GM19455 (cell line): ENCODE data around the gene MED22.
"Not testable (repeated sequence)": the region's sequence is repeated elsewhere in the genome, so short reads cannot be mapped to it uniquely, and the experiment has no call there.

Experiments used
- ATAC-seq: cut with Tn5 transposase; IDR thresholded peaks from one replicate; pipeline ENCODE4 v1.9.1; 2021; ENCODE audit not compliant: unreplicated experiment

Gene MED22

DNA sequence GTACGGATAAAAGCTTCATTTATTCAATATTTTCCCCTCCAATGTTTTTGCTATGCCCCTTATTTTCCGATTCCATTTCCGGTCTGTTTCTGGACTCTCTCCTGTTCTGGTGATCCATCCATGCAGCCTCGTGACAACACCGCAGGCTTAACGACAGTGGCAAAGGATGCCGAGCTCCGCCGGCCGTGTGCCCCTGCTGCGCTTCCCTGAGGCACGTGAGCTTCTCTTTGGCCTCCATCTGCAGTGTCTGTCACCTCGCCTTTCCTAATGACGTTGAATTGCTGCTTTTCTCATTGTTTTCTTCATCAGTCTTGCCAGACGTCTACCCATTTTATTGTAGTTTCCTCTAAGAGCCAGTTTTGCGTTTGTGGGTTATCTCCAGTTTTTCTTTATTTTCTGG, 40.6 kb downstream of the MED22 start:
- ATAC-seq, result no peak

DNA sequence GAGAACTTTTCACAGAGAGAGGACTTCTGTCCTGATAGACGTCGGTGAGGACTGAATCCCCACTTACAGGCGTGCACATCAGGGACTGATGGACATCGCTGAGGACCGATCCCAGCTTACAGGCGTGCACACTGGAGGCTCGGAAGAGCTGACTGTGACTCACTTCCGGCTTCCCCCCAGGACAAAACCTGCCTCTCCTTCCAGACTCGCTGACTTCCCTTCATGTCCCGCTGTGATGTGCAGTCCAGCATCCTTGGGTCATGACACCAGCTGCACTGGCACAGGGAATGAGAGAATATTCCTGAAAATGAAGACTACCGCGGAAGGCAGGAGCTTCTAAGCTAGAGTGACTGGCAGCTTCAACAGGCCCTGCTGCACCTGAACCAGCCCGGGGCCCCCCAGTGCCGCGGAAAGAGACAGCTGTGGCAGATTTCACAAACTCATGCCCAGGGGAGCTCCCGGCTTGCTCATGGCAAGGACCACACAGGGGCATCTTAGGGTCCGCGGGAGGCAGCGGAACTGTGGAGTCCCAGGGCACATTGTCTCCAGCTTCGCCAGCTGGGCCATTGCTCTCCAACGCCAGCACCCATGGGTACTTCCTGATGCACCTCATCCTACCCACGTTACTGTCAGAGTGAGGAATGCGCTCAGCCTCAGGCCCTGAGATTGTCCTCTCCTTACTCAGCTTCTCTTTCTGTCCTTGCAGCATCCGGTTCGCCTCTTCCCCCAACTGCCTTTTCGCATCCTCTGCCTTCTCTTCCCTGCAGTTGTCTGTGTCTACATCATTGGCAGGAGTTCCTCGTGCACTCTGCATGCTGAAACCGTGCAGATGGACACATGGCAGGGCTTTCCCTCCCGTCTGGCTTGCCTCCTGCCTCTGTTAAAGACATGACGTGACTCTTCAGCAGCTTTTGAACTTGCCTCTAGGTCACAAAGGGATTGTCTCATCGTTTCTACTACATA, 41.4 kb downstream of the MED22 start:
- ATAC-seq, result no peak

DNA sequence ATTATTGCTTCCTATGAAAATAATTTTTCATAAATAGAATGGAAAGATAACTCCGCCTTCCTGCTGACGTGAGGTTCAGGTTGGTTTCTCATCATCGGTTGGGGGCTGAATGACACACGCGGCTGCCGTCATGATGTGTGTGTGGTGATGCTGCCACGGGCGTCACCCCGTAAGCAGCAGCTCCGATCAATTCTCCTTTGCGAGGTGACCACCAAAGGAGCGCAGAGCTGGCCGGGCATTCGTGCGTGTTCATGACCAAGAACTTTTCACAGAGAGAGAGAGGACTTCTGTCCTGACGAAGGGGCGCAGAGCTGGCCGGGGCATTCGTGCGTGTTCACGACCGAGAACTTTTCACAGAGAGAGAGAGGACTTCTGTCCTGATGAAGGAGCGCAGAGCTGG, 42.2 kb downstream of the MED22 start:
- ATAC-seq, result no peak

DNA sequence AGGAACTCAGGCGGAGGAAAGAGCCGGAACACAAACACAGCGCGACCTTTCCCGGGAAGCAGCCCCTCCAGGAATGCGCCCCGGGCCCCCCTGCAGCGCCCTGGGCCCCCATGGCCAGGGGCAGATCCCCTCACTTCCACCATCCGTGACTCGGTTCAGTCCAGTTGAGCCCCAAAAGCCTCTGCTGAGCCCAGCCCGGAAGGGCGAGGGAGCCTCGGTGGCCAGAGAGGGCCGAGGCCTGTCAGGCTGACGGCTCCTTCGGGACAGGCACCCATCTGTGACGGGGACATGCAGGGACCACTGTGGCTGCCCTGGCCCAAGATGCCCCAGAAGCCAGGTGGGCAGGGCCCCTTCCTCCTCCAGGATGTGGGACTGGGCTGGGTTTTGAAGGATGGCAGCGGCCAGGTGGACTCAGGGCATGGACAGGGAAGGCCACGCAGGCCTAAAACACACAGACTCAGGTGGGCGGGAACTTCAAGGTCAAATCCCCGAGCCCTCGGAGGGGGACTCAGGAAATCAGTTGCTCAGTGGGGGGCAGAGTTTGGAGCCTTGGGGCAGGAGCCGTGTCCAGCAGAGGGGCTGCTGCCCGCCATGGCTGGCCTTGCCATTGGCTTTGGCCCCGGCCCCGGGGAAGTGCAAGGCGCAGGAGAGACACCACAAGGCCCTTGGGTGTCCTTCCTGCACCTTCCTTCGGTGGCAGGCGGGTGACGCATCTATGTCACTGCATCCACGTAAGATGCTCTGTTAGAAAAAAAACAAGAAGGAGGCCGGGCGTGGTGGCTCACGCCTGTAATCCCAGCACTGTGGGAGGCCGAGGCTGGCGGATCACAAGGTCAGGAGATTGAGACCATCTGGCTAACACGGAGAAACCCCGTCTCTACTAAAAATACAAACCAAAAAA, 43.2 kb downstream of the MED22 start:
- ATAC-seq, result no peak

DNA sequence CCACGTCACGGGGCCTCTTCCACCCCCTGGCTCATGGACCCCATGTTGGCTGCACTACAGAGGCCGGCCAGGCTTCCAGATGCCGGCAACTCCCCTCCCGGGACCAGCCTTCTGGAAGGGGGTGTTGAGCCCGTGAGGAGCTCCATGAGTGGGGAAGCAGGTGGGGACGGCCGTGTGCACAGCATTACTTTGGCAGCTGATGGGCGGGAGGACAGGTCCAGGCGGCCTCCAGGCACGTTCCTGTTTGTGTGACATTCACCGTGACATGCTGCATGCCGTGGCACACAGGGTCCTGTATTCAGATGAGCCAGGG, 43.8 kb downstream of the MED22 start:
- no peak for ATAC-seq

DNA sequence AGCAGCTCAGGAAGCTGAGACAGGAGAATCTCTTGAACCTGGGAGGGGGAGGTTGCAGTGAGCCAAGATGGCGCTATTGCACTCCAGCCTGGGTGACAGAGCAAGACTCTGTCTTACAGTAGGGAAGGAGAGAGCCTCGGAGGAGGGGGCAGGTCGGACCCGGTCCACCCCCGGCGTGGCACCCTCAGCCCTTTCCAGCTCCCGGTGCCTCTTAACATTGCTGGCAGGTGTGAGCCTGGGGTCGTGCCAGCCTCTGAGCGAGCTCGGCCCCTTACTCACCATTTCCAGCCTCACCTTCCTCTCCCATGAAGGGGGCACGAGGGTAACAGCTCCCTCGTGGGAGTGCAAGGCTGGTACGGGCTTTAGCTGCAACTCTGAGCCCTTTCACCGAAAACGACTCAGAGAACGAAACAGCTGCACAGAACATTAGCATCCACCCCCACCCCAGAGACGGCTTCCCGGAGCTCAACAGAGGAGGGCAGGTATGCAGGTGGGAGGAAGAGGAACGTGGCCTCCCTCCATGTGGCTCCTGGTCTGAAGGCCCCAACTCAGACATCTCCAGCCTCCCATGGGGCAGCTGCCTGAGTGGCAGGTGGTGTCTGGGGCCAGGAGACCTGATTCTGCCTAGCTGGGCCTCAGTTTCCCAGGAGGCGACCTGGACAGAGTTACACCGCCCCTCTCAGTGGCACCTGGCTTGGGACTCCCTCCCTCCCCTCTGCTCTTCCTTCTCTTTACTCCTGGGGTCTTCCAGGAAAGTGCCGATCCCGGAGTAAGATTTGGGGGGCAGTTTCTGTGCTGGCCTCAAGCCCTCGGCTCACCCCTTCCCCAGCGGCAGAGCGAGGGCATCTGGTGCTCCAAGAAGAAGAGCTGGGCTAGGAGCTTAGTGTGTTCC, 44.4 kb downstream of the MED22 start:
- no peak for ATAC-seq

DNA sequence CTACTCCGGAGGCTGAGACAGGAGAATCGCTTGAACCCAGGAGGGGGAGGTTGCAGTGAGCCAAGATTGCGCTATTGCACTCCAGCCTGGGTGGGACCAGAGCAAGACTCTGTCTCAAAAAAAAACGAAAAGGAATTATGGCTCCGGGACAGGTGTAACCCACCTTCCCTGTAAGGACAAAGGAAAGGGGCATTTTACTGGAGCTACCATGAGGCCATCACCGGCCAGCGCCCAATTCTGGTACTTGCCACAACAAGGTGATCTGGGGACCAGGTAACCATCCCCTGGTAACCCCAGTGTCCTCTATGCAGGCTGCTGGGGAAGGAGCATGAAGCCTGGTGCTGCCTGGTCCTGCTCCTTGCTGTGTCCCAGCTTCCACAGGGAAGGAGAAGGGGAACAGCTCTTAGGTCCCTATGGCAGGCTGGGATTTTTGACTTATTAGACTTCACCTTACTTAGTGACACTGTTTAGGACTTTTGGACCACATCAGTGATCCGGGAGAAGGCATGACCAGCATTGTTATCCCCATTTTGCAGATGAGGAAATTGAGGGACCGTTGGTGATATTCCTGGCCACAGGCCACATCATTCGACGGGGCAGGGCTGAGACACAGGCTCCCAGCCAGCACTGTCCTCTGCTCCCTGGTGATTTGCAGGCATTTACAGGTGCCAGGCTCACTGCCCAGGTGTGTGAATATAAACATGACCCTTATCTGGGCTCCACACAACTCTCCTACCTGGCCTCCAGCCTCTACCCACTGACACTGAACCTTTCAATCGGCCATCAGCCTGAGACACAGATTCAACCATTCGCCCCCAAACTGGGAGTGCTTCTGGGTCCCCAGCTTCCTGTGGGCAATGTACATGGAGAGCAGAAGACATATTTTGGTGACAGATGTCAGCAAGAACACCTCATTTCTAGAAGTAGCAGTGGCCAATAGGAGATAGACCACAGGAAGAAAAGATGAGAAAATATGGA, 46.4 kb downstream of the MED22 start:
- no peak for ATAC-seq

DNA sequence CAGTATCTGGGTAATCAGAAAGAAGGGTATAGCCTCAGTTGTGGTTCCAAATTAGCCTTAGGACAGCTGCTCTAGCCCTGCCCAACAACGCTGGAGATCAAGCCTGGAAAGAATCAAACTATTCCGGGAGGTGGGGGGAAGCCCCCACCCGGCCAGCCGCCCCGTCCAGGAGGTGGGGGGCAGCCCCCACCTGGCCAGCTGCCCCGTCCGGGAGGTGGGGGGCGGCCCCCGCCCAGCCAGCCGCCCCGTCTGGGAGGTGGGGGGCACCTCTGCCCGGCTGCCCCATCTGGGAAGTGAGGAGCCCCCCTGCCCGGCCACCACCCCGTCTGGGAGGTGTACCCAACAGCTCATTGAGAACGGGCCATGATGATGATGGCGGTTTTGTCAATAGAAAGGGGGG, 47.9 kb downstream of the MED22 start:
- not testable (repeated sequence) for ATAC-seq

DNA sequence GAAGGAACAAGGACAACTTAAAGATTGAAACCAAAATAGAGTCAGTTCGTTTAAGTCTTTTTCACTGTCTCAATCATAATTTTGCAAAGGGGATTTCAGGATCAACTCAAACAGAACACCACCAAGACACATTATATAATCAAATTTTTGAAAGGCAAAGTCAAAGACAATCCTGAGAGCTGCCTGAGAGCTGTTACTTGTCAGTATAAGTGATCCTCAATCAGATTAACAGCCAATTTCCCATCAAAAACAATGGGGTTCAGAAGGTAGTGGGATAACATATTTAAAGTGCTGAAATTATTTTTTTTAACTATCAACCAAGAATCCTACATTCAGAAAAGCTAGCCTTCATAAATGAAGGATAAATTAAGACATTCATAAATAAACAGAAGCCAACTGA, 53.7 kb downstream of the MED22 start:
- ATAC-seq, result no peak

DNA sequence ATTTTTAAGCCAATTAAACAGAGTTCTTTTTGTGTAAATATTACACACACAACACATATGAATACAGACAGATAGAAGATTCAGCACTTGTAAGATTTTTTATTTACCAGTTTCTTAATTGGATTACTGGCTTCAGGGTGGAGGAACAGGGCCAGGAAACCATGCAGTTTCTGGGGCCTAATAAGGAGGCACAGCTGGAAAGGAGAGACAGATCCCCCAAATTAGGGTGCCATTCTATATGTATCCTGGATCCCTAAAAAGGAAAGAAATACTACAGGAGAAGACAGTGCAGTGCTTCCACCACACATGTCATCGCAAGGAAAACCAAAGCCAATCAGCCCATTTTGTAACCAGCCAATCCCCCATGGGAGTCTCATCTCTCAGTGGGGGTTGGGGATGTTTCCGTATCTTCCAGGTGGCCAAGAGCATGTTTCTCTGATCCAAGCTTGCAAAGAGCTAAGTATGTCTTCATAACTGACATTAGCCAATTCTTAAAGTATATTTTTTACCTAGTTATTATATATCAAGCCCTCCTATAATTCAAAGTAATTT, 57.1 kb downstream of the MED22 start:
- ATAC-seq, result no peak
